K562 (cell line): ENCODE results near the gene PEX11A. TPM values are rescaled to one million over a fixed set of nuclear protein-coding genes. Genes with fewer than 3 reads are reported as not detected.

Experiments used
- ATAC-seq: fragments of 200-7000 bp; cut with Tn5 transposase; 3 replicates; pipeline ENCODE4 v1.9.1; 2020; ENCODE audit warnings: moderate library complexity
- BruUV-seq: library from RNA; stranded (reverse); fragments of 400-500 nt; replicated peaks from 2 replicates; lab custom pipeline; 2021; lab: Mats Ljungman, UMichigan
- CTCF ChIA-PET: fragments of 300-600 bp; formaldehyde crosslinking; extraction: SDS; loops from one replicate; lab custom pipeline; 2021; ENCODE audit warnings: low intra/inter-chr PET ratio; lab: Yijun Ruan, JAX
- POLR2A ChIA-PET: fragments of 300-600, 350-650 bp; sonication (Branson Sonifier 250); formaldehyde crosslinking; extraction: SDS; loops from one replicate; lab custom pipeline; 2021; ENCODE audit warnings: antibody characterized with exemption, inconsistent platforms; lab: Yijun Ruan, JAX
- DNase-seq, 4 experiments: peaks; one replicate each; pipeline versions ENCODE4 v3.0.0 to v3.0.0-alpha.2; 2011 to 2018; ENCODE audit warnings: low spot score in 3 of 4, mixed read lengths in 3 of 4; ENCODE audit errors: extremely low read depth in 1 of 4
- FAIRE-seq: peaks from 2 replicates; lab custom pipeline; 2011; peaks lifted over from hg19 to GRCh38; lab: Jason Lieb, UNC
- H2AFZ ChIP-seq: 2 replicates; pipeline ENCODE4 v1.6.0; 2011; ENCODE audit warnings: low read depth, low read length, control low read depth, inconsistent platforms
- H3K27ac ChIP-seq: fragments of 200-600 bp; 3 replicates; pipeline ENCODE4 v1.8.0; 2011; ENCODE audit warnings: low read depth, mild to moderate bottlenecking, control low read depth, inconsistent platforms, low read length, moderate library complexity, mixed read lengths; ENCODE audit errors: extremely low read depth
- H3K27me3 ChIP-seq, 2 experiments: fragments of 300-600 bp in 1 of 2; 2 replicates in 1 of 2; 3 replicates in 1 of 2; pipeline versions ENCODE4 v1.6.0 to v1.8.0; 2011; ENCODE audit warnings: inconsistent platforms in 2 of 2, low read length in 2 of 2, mild to moderate bottlenecking in 1 of 2, mixed read lengths in 1 of 2, moderate library complexity in 1 of 2; ENCODE audit not compliant: control insufficient read depth in 2 of 2, insufficient read depth in 2 of 2
- H3K36me3 ChIP-seq: fragments of 300-600 bp; 3 replicates; pipeline ENCODE4 v1.8.0; 2011; ENCODE audit warnings: mild to moderate bottlenecking, low read length, inconsistent platforms; ENCODE audit not compliant: control insufficient read depth, insufficient read depth
- H3K4me1 ChIP-seq, 2 experiments: fragments of 200-600 bp in 1 of 2; replicated peaks in 1 of 2; 2 replicates in 1 of 2; 3 replicates in 1 of 2; pipeline versions ENCODE4 v1.5.1 to v1.8.0; 2011; ENCODE audit warnings: inconsistent platforms in 2 of 2, low read length in 2 of 2, mild to moderate bottlenecking in 1 of 2, mixed read lengths in 1 of 2, moderate library complexity in 1 of 2; ENCODE audit not compliant: control insufficient read depth in 2 of 2, insufficient read depth in 2 of 2
- H3K4me2 ChIP-seq: 2 replicates; pipeline ENCODE4 v1.6.1; 2011; ENCODE audit warnings: low read length, control low read depth, inconsistent platforms, mixed read lengths; ENCODE audit not compliant: insufficient read depth
- H3K4me3 ChIP-seq: fragments of 200-600 bp; sonication (generic), shearing (Covaris generic); 2 replicates; pipeline ENCODE4 v1.5.1; 2016; ENCODE audit warnings: control low read depth, inconsistent platforms
- H3K79me2 ChIP-seq: fragments of 200-600 bp; 3 replicates; pipeline ENCODE4 v1.8.0; 2011; ENCODE audit warnings: low read length, inconsistent platforms; ENCODE audit not compliant: control insufficient read depth, insufficient read depth
- H3K9ac ChIP-seq, 2 experiments: 2 replicates each; pipeline versions ENCODE4 v1.6.0 to v1.6.1; 2011; ENCODE audit warnings: low read depth in 2 of 2, low read length in 2 of 2, control low read depth in 1 of 2, inconsistent platforms in 1 of 2, mild to moderate bottlenecking in 1 of 2, mixed read lengths in 1 of 2; ENCODE audit not compliant: insufficient read depth in 1 of 2
- H3K9me1 ChIP-seq: one replicate; pipeline ENCODE4 v1.6.0; 2011; ENCODE audit warnings: inconsistent platforms, mild to moderate bottlenecking, low read length, moderate library complexity; ENCODE audit not compliant: control insufficient read depth, insufficient read depth
- H3K9me3 ChIP-seq: replicated peaks from 2 replicates; pipeline ENCODE4 v1.5.1; 2011; ENCODE audit warnings: low read depth, low read length, inconsistent platforms; ENCODE audit not compliant: control insufficient read depth, insufficient read depth
- H4K20me1 ChIP-seq: replicated peaks from 2 replicates; pipeline ENCODE4 v1.6.1; 2011; ENCODE audit warnings: low read length, inconsistent platforms, mixed read lengths; ENCODE audit not compliant: control insufficient read depth, insufficient read depth
- BHLHE40 ChIP-seq: IDR thresholded peaks from 2 replicates; pipeline ENCODE4 v1.6.1; 2011; ENCODE audit warnings: low read length, improper control_type of control experiment
- MIER1 ChIP-seq: fragments of 450-650 bp; IDR thresholded peaks from 2 replicates; pipeline ENCODE4 v1.6.1; 2016; ENCODE audit warnings: antibody characterized with exemption, mild to moderate bottlenecking, low read depth
- MXI1 ChIP-seq: IDR thresholded peaks from 2 replicates; pipeline ENCODE4 v1.6.1; 2011; ENCODE audit warnings: low read depth, mild to moderate bottlenecking, improper control_type of control experiment, low read length
- PRMT5 ChIP-seq: sonication (generic); formaldehyde crosslinking; IDR thresholded peaks from 2 replicates; pipeline ENCODE4 v1.5.0; 2020; ENCODE audit warnings: missing genetic modification reagents
- RB1 ChIP-seq: fragments of 450-650 bp; IDR thresholded peaks from 2 replicates; pipeline ENCODE4 v1.6.1; 2017; ENCODE audit warnings: low read depth, mild to moderate bottlenecking
- SIRT6 ChIP-seq: IDR thresholded peaks from one replicate; pipeline ENCODE4 v1.6.1; 2012; ENCODE audit warnings: low read depth, mild to moderate bottlenecking, control low read depth, inconsistent platforms, low read length, moderate library complexity
- SMARCE1 ChIP-seq: fragments of 450-650 bp; IDR thresholded peaks from 2 replicates; pipeline ENCODE4 v1.7.1; 2016; ENCODE audit warnings: mild to moderate bottlenecking
- STAT5B ChIP-seq: fragments of 250-450 bp; sonication (Bioruptor Pico); IDR thresholded peaks from 2 replicates; pipeline ENCODE4 v1.8.0; 2021; ENCODE audit warnings: mild to moderate bottlenecking, inconsistent platforms
- ZFPM2 ChIP-seq: fragments of 250-450 bp; sonication (Bioruptor Pico); IDR thresholded peaks from 2 replicates; pipeline ENCODE4 v1.5.1; 2022; ENCODE audit warnings: mild to moderate bottlenecking
- ZNF224 ChIP-seq: sonication (generic); formaldehyde crosslinking; IDR thresholded peaks from 2 replicates; pipeline ENCODE4 v1.8.0; 2022; ENCODE audit warnings: mild to moderate bottlenecking, missing genetic modification reagents
- ZNF263 ChIP-seq: sonication (generic); formaldehyde crosslinking; IDR thresholded peaks from 2 replicates; pipeline ENCODE4 v1.8.0; 2022; ENCODE audit warnings: mild to moderate bottlenecking, missing genetic modification reagents, borderline replicate concordance
- WGBS: fragments of 100-300 bp; shearing (Covaris generic); methylation state at CpG from one replicate; pipeline ENCODE4 v1.1.6; 2016; ENCODE audit warnings: low coverage, mixed read lengths; ENCODE audit not compliant: insufficient coverage; ENCODE audit errors: missing lambda C conversion rate; 5-methylcytosine and 5-hydroxymethylcytosine counted together
- in situ Hi-C: fragments of 300-500 bp; cut with MboI; formaldehyde crosslinking; loops from 4 replicates; pipeline ENCODE4 v1.15.0; 2018; ENCODE audit warnings: inconsistent platforms, mixed read lengths
- intact Hi-C: fragments of 100-400 bp; cut with micrococcal nuclease; formaldehyde crosslinking; loops from 2 replicates; pipeline ENCODE4 v1.14.2; 2022
- polyA plus RNA-seq, 8 experiments: library from polyadenylated mRNA; depleted of rRNA in 4 of 8; stranded (reverse) in 5 of 8; unstranded in 3 of 8; fragments of >200 nt; fragmentation: Nextera tagmentation in 2 of 8; fragmentation: Illumina TruSeq in 1 of 8; extraction: Ambion mirVana in 2 of 8; extraction: Trizol in 1 of 8; gene quantifications; 2 replicates each; pipeline versions ENCODE4 v1.2.1 to v1.2.3, GENCODE V29; 2011 to 2014; ENCODE audit warnings: inconsistent platforms in 1 of 8, missing spikeins in 1 of 8
- total RNA-seq, 7 experiments: library from RNA; depleted of rRNA in 6 of 7; stranded (reverse); fragments of >200 nt in 6 of 7; fragmentation: Illumina TruSeq in 2 of 7; extraction: Trizol in 2 of 7; gene quantifications; 2 replicates each; pipeline versions ENCODE4 v1.2.1 to v1.2.3, GENCODE V29; 2011 to 2021; ENCODE audit warnings: low replicate concordance in 1 of 7
- TF ChIP-seq, protein P1 (sequence below): fragments of 250-450 bp; sonication (Bioruptor Pico); IDR thresholded peaks from 2 replicates; pipeline ENCODE4 v1.8.0; 2021; ENCODE audit warnings: moderate library complexity, mild to moderate bottlenecking, inconsistent platforms
- TF ChIP-seq, protein P2 (sequence below): fragments of 250-450 bp; sonication (Bioruptor Pico); IDR thresholded peaks from 2 replicates; pipeline ENCODE4 v1.4.0; 2020
- TF ChIP-seq, protein P3 (sequence below): fragments of 450-650 bp; conservative IDR thresholded peaks from 2 replicates; pipeline ENCODE4 v1.6.1; 2016; ENCODE audit warnings: missing genetic modification characterization, low read depth, mild to moderate bottlenecking, control low read depth, missing compliant biosample characterization

Gene PEX11A
- total and polyA plus RNA-seq, 9 of the 15 experiments (the other 6 are each of a cell fraction or from before 2014, with no cell fraction given): not detected

DNA sequence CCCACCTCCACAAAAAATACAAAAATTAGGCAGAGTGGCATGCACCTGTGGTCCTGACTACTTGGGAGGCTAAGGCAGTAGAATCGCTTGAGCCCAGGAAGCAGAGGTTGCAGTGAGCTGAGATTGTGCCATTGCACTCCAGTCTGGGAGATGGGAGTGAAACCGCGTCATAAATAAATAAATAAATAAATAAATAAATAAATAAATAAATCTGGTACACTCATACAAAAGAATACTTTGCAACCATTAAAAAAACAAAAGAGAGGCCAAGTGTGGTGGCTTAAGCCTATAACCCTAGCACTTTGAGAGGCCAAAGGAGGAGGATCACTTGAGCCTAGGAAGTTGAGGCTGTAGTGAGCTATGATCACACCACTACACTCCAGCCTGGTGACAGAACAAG, 32.5 kb upstream of the PEX11A start:
- BruUV-seq: no TSS peak
- H3K9me1 ChIP-seq: no peaks in the 10 kb centered on the region
- in situ Hi-C loops: no loop called here
- H3K36me3 ChIP-seq: no peaks in the 10 kb centered on the region
- TF ChIP-seq SMARCE1 (no peak), BHLHE40 (no peak), ZNF224 (CRISPR knock-in tag) (no peak), MIER1 (no peak), ZNF263 (CRISPR knock-in tag) (no peak), PRMT5 (CRISPR knock-in tag) (no peak), RB1 (no peak), MXI1 (no peak), SIRT6 (no peak), ZFPM2 (CRISPR knock-in tag) (no peak), STAT5B (CRISPR knock-in tag) (no peak)
- TF ChIP-seq, protein P1, sequence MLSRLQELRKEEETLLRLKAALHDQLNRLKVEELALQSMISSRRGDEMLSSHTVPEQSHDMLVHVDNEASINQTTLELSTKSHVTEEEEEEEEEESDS (CRISPR knock-in tag): no peak
- TF ChIP-seq, protein P2, sequence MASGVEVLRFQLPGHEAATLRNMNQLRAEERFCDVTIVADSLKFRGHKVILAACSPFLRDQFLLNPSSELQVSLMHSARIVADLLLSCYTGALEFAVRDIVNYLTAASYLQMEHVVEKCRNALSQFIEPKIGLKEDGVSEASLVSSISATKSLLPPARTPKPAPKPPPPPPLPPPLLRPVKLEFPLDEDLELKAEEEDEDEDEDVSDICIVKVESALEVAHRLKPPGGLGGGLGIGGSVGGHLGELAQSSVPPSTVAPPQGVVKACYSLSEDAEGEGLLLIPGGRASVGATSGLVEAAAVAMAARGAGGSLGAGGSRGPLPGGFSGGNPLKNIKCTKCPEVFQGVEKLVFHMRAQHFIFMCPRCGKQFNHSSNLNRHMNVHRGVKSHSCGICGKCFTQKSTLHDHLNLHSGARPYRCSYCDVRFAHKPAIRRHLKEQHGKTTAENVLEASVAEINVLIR (CRISPR knock-in tag): no peak
- TF ChIP-seq, protein P3, sequence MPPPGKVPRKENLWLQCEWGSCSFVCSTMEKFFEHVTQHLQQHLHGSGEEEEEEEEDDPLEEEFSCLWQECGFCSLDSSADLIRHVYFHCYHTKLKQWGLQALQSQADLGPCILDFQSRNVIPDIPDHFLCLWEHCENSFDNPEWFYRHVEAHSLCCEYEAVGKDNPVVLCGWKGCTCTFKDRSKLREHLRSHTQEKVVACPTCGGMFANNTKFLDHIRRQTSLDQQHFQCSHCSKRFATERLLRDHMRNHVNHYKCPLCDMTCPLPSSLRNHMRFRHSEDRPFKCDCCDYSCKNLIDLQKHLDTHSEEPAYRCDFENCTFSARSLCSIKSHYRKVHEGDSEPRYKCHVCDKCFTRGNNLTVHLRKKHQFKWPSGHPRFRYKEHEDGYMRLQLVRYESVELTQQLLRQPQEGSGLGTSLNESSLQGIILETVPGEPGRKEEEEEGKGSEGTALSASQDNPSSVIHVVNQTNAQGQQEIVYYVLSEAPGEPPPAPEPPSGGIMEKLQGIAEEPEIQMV: no peak
- intact Hi-C loops: no loop called here
- 2% methylated on average over 3 of the region's 3 CpGs for WGBS
- FAIRE-seq (no peak), DNase-seq (no peak), ATAC-seq (no peak)
- H4K20me1 ChIP-seq: no peaks in the 10 kb centered on the region
- H3K27ac ChIP-seq: no peak overlapping the region
- no peak overlapping the region for H3K4me2 ChIP-seq
- peaks cover 4% of the 10 kb centered on the region; the same call in 1 of the 2 replicates for H3K9me3 ChIP-seq
- H3K79me2 ChIP-seq: no peaks in the 10 kb centered on the region
- CTCF ChIA-PET: no interaction called here
- no peak overlapping the region for H3K9ac ChIP-seq
- H3K27me3 ChIP-seq: peaks cover 7 to 26% of the 10 kb centered on the region in 2 experiments
- H3K4me3 ChIP-seq: no peak overlapping the region
- no peak overlapping the region for H2AFZ ChIP-seq
- H3K4me1 ChIP-seq: no peaks in the 10 kb centered on the region
- POLR2A ChIA-PET: interaction anchor here (0.7 to 1.0 kb wide), 2 partner anchors 13 to 17 kb away, joined by 3 read pairs; no protein-coding TSS in a partner anchor
